HPDE6-E6E7 (cell line): Measurements from ENCODE around the gene ADIG.

Source experiments
- DNase-seq: peaks from one replicate; pipeline ENCODE4 v3.0.0; 2011; ENCODE audit warnings: missing footprints; ENCODE audit errors: extremely low spot score

The ADIG gene

DNA sequence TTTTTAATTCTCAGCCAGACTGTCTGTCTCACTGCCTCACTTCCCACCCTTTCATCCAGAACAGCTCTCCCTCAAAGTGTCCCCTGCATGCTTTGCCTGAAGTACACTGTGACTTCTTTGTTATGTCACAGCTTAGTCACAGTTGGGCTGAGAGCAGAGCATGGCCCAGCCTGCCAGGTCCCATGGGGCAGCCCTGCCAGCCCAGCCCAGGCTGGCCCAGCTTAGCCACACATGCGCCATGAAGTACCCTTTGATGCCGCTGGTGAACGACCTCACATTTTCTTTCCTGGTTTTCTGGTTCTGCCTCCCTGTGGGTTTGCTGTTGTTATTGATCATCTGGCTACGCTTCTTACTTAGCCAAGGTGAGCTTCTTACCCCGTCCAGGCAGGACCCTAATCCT lies at the start of gene ADIG:
ADIG (plus strand) TSS at position 185 of the 400 bp plus-strand sequence; CDS start at position 239, 54 bp downstream.
- DNase-seq = no peak

DNA sequence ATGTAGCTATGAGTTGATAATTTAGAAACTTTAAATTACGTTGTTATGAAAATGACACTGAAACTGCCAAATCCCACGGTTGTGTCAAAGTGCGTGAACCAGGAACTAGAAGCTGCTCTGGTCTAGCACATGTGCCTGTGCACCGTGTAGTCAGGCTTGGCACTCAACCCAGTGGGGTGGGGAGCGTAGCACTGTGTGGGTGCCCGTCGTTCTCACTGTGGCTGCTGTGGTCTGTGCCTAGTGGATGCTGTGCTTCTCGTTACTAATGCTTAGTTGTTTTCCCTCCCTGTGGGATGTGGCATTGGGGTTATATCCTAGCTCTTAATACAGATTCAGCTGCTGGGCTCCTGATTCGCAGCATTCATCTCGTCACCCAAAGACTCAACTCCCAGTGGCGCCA lies 46.2 kb upstream of the ADIG start:
- DNase-seq = no peak

DNA sequence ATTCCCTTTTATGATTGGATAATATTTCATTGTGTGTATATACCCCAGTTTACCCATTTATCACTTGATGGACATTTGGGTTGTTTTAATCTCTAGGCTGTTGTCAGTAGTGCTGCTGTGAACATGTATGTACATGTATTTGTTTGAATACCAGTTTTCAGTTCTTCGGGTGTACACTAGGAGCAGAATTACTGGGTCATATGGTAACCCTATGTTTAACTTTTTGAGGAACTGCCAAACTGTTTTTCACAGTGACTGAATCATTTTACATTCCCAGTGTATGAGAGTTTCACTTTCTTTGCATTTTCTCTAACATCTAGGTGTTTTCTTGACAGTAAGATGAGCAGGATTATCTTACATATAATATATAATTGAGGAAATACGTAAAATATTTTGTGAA lies 44.7 kb upstream of the ADIG start:
- DNase-seq = peak; percentile 73

DNA sequence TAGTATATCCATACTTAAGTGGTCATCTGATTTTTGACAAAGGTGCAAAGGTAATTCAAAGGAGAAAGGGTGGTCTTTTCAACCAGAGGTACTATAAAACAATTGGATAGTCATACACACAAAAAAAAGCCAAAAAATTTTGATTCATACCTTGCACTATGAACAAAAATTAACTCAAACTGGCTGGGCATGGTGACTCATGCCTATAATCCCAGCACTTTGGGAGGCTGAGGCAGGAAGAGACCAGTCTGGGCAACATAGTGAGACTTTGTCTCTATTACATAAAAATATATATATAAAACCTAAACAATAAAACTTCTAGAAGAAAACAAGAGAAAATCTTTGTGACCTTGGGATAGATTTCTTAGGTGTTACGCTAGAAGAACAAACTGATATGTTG lies 43.8 kb upstream of the ADIG start:
- DNase-seq = no peak

DNA sequence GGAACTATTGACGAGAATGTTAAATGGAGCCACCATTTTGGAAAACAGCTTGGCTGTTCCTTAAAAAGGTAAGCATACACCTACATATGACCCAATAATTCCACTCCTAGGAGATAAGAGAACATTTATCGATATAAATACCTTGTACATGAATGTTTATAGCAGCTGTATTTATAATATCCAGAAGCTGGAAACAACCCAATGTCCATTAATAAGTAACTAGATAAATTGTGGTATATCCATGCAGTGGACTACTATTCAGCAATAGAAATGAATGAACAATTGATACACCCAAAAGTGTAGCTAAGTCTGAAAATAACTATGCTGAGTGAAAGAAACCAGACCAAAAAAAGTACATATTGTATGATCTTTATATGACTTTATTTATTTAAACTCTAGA lies 42.2 kb upstream of the ADIG start:
- DNase-seq = no peak

DNA sequence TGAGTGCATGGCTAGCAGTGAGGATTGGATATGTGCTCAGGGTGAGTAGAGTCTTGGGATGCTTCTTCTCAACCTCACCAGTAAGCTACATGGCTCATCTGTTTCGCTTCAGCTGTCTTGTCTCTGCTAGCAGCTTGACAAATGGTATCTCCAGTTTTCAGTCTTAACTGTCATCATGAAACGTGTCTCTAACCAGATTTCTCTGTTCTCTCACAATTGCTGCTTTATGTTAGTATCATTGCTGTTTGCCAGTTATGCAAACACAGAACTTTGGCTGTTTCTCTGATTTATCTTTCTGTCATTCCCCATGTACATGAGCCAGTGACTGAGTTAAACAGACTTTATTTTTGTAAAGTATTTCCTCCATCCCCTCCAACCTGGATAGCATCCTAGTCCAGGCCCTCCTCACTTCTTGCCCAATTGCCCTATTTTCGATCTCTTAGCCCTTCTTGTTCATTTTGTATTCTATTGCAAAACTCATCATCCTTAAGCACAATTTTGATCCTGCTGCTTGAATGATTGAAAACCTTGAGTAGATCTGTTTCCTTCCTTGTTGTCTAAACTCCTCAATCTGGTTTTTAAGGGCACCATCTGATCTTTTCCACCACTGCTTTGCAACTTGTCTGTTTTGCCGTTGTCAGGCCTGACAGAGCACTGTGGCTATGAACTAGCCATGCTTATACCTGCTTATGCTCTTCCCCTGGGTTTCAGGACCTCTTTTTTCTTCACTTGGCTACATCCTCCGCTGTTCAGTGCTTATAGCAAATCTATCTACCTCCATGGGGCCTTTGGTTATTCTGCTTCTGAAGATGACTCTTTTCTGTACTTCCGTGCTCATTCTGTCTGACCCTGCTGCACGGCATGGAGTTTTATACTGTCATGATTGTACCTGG lies 37.7 kb upstream of the ADIG start:
- no peak for DNase-seq

DNA sequence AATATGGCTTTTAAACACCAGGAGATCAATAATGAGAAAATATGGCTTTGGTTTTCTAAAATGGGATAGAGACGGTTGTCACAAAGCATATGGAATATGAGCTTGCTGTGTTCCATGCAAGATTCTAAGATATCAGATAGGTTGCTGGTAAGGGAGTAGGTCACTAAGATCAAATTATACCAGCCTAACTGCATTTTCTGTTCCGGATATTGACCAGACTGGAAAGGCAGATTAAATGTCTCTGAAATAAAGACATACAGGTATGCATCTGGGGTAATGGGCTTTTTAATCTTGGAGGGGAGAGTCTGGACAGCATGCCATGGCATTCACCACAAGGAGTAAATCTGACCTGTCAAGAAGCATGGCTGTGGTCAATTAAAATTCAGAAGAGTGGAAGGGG lies 35.2 kb upstream of the ADIG start:
- no peak for DNase-seq

DNA sequence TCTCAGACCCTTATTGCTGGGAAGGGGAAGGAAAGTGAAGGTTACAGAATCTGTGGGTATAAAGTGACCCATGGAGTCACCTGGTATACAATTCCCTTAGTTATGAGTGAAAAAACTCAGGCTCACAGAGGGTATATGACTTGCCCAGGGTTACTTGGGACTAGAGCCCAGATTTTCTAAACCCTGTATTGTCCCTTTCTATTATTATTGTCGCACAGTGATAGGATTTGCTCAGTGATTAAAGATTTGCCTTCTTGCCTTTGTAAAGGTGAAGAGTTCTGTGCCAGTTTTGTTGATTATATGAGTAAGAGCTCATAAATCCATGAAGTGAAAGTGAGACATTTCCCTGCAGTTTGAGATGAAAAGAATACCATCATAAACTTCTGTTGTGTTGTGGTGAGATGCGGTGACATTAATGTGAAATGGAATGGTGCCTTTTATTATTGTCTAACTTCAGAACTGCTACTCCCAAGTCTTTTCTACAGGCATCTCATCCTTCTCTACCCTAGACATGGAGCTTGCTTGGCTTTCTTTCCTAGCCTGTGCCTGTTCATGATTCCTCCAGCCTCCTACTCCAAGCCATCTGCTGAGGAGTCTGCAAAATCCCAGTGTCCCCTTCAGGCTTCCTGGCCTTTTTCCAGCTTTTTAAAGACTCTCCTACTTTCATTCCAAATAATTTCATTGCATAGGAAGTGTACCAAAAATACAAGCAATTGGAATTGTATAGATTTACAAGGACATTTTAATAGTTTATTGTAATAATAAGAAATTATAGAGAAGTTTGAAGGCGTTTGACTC lies 33.5 kb upstream of the ADIG start:
- no peak for DNase-seq

DNA sequence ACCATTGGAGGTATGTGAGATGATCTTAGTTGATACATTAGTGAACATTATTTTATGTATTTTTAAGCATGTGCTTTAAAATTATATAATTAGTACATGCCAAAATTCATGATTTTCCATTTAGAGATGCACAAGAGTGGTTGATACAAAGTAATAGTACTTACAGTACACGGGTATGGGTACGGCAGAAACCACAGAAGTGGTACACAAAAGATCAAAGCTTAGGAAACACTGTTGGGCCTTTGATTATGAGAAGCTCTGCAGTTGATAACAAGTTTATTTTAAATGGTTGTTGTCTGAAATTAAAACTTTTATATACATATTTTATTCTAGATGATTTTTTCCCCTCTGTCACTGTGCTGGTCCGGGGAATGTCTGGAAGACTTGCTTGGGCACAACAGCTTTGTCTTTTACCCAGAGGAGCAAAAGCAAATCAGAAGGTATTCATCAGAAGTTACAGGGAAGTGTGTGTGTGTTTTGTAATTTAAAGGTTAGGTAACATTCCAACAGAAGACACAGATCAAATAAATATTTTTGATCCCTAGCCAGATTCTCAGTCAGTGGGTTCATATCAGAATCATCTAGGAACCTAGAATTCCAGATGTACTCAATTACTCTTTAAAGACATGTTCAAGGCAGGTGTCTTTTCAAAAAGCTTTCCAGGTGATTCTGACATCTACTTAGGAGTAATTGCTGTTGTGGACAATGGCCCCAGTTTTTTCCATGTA lies 32.5 kb upstream of the ADIG start:
- DNase-seq = no peak

DNA sequence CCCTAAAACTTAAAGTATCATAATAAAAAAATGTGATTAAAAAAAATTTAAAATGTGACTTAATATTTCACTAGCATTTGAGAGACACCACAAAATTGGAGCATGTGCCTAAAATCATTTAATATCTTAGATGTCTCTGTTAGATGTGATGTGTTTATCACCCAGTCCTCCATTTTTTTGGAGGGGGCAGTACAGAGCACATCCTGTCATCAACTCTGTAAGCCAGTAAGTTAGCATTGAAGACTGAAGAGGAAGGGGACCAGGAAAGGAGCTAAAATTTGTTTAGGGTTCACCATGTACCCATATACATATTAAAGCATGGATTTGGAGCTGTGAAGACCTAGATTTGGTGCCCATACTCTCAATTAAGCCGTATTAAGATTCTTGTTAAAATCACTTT lies 30.7 kb upstream of the ADIG start:
- no peak for DNase-seq

DNA sequence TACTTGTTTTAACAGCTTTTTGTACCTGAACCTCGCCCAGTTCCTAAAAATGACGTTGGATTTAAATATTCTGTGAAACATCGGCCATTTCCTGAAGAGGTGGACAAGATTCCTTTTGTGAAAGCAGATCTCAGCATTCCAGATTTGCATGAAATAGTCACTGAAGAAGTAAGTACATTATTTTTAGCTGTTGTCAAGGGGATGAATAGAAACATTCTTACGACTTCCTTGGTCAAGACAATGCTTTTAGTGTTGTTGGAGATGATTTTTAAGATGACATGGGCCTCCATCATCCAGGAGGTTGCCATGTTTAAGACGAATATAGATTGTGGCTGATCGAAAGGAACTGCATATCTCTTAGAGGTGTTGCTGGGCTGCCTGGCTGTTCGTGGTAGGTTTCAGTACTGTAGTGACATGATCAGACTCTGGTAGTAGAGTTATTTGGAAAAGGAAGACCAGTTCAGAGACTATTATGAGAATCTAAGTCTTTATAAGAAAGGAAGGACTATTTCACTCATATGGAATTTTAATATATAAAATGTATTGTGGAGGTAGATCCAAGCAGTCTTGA lies 29.9 kb upstream of the ADIG start:
- no peak for DNase-seq

DNA sequence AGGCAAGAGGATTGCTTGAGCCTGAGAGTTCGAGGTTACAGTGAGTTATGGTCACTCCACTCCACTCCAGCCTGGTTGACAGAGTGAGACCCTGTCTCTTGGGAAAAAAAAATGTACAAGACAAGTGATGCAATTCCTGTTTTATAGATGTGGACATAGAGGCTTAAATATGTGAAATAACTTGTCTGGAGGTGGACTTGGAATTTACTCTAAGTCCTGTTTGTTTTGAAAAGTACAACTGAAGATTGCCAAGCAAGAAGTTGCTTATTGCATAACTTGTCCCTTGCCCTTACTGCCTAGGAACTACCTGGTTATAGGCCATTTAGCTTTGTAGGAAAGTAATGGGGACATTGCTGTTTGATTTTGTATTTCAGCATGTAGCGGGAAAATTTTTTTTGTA lies 26.0 kb upstream of the ADIG start:
- DNase-seq = no peak

DNA sequence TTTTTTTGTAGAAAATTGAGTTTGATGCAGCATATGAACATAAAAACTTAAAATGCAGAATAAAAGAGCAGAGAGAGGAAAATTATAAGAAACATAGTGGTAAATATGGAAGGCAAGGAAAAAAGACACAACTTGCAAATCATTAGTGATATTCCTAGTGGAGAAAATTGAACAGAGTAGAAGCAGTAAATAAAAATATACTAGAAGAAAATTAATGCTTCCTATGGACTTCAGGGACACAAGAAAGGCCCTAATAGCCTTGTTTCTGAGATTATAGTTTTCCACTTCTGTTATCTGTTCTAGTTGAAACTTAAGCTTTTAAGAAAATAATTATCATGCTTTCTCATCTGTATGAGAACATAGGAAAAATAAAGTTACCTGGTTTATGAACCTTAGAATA lies 25.6 kb upstream of the ADIG start:
- DNase-seq = no peak

DNA sequence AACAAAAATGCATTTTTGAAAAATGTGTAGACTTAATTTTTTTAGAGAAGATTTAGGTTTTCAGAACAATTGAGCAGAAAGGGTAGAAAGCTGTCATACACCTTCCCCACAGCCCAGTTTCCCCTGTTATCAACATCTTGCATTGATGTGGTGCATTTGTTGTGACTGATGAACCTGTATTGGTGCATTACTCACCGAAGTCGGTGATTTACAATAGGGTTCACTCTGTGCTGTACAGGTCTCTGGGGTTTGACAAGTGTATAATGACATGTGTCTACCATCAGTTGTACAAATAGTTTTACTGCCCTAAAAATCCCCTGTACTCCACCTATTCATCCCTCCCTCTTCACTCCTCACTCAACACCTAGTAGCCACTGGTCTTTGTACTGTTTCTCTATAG lies 23.8 kb upstream of the ADIG start:
- DNase-seq = no peak

DNA sequence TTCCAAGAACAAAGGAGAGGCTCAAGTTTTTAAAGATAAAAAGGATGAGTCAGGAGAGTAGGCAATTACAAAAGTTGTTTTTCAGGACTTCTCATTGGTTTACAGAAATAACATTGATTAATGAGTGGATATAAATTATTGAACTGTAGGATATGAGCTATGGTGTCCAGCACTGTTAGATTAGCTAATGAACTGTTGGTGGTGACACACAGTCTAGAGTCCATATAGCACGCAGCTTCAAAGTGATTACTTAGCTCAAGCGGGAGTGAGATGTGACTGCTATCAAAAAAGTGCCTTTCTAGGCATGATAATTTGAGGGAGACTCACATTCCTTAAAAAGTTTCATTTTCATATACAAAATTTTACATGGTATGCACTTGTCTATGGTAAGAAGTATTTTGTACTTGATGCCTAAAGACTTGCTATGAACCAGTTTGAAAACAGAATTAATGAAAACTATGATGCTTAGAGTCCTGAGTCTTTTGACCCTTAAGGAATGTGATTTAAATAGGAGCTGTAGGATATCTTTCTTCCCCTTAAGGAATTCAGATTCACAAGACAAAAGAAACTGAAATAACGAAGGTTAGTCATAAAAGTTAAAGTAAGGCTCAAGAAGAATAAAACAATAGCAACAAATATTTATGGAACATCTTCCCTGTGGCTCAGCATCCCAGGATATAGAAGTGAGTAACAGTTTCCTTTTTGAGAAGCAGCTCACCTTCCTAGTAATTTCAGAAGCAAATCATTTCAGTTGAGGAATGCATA lies 22.2 kb upstream of the ADIG start:
- no peak for DNase-seq

DNA sequence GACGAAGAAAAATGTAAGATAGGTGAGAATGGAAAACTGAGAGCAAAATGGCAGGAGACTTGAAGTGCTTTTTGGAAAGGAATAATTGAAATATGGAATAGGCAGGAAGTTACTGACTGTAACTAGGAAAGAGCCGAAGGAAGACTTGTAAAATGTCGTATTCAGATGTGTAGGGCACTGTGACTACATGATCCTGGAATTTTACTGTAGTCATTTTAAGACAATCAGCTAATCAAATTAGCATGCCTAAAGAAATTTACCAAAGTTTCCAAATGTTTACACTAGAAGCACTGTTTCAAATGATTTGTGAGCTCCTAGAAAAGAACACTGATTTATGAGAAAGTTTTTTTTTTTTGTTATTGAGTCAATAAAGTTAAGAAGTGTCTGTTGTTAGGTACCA lies 21.2 kb upstream of the ADIG start:
- no peak for DNase-seq

DNA sequence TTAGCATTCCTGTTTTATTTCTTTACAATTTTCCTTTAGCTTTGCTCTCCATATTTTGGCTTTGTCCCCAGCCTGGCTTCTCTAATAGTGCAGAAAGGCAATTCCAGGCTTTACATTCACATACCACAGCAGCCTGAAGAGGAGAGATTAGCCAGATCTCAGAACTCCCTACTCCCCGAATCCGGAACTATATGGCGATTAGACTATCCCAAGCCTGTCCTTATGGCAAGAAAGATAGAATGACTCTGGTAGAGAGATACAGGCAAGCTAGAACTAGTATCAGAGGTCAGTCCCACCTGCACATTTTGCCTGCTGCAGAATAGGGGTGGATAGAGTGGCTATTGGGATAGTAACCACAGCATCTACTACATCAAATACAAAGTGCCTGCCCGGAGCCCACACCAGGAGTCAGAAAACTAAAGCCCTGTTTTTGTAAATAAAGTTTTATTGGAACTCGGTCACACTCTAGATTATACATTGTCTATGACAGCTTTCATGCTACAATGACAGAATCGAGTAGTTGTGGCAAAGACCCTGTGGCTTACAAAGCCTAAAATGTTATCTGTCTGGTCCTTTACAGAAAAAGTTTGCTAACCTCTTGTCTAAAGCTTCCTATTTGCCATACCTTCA lies 17.1 kb upstream of the ADIG start:
- no peak for DNase-seq

DNA sequence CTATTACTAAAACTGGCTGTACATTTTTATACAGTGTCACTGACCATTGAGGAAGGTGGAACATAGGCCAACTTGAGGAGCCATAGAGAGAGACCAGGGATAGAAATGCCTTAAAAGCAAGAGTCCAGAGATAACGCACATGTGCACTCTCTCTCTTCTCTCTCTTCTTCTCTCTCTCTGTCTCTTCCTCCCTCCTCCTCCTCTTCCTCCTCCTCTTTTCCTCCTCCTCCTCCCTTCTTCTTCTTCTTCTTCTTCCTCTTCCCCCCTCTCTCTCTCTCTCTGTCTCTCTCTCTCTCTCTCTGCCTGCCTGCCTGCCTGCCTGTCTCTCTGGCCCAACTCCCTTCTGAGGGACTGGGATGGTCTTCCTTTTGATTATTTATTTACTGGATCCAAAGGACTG lies 16.3 kb upstream of the ADIG start:
- DNase-seq = no peak

DNA sequence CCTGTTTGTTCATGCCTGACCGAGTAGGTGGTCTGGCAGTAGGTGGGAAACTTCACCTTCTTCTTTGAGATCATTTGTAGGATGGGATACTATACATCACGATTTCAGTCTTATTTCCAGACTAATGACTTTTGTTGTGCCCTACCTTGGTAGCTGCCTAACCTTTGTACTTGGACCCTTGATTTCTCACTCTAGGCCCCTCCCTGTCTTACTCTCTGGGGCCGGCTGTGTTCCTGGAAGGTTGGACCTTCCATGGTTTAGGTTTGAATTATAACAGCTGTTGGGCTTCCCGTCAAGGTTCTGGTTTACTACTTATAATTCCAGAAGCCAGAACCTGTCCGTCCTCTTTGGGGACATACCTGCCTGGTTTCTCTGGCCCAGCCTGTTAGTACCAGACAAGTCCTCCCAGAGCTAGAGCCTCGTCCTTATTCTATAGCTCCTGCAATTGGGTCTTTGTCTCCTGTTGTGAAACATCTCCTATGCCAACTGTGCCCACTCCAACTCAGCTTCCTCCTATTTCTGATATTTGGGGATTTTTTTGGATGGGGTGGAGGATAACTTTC lies 14.9 kb upstream of the ADIG start:
- no peak for DNase-seq

DNA sequence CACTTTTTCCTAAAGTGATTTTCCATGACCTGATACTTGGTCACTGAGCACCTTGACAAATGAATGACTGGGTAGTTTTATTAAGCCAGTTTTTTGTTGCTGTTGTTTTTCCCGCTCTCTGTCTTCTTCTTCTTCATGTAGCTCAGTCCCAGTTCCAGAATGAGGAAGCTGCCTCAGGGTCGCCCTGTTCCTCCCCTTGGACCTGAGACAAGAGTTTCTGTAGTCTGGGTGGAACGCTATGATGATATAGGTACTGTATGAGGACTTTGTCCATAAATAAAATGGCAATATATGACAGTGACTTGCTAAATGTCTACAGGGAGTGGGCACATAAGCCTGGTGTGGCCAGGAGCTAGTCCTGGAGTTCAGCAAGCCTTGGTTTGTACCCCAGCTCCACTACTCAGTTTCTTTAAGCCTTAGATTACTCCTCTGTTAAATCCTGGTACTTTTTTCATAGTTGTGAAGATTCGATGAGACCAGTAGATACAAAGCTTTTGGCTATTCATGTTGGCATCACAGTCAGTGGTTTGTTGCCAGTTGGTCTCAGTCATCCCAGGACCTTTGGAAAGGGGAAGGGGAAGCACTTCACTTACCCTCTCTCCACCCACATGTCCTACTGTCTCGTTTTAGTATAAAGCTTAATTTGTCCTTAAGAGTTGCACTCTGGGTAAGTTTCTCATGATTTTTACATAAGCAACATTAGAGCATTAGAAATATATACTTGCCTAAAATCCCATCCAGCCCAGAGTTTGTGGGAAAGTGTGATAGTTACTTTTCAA lies 11.1 kb upstream of the ADIG start:
- DNase-seq = no peak
